Activated T-helper 1 cell treated with anti-CD3 and anti-CD28 coated beads, Interleukin-12 subunit alpha, Interleukin-12 subunit beta, Interleukin-2, Interleukin-4 antibody, amounts not matched to agents 30 ng/mL and 10 ng/mL and 1 ng/mL, durations not matched to agents 14 hours and 24 hours and 36 hours (primary cell): ENCODE results near the gene TECPR2. TPM values are rescaled to one million over a fixed set of nuclear protein-coding genes. Genes with fewer than 3 reads are reported as not detected.

Experiments
- DNase-seq: peaks from one replicate; pipeline ENCODE4 v3.0.0; 2021; ENCODE audit warnings: low spot score
- H3K27ac Mint-ChIP-seq: one replicate; pipeline ENCODE4 v1.8.0; 2021; ENCODE audit warnings: mild to moderate bottlenecking, mixed read lengths
- H3K27me3 Mint-ChIP-seq: one replicate; pipeline ENCODE4 v1.8.0; 2022; ENCODE audit warnings: mild to moderate bottlenecking, moderate library complexity, mixed read lengths; ENCODE audit not compliant: insufficient read depth
- H3K36me3 Mint-ChIP-seq: one replicate; pipeline ENCODE4 v1.8.0; 2021; ENCODE audit warnings: low read depth, mixed read lengths
- H3K4me1 Mint-ChIP-seq: one replicate; pipeline ENCODE4 v1.8.0; 2021; ENCODE audit warnings: low read depth, mixed read lengths
- H3K4me3 Mint-ChIP-seq: one replicate; pipeline ENCODE4 v1.8.0; 2021; ENCODE audit warnings: mild to moderate bottlenecking, moderate library complexity, mixed read lengths
- H3K9me3 Mint-ChIP-seq: one replicate; pipeline ENCODE4 v1.8.0; 2021; ENCODE audit warnings: mixed read lengths
- intact Hi-C: fragments of 100-400 bp; cut with micrococcal nuclease; formaldehyde crosslinking; loops from one replicate; pipeline ENCODE4 v1.15.1; 2024
- total RNA-seq: library from RNA; stranded (reverse); gene quantifications from 2 replicates; pipeline ENCODE4 v1.2.3, GENCODE V29; 2022

The TECPR2 gene
- total RNA-seq, 1 donor from 2014 or later = 10.1 TPM

DNA sequence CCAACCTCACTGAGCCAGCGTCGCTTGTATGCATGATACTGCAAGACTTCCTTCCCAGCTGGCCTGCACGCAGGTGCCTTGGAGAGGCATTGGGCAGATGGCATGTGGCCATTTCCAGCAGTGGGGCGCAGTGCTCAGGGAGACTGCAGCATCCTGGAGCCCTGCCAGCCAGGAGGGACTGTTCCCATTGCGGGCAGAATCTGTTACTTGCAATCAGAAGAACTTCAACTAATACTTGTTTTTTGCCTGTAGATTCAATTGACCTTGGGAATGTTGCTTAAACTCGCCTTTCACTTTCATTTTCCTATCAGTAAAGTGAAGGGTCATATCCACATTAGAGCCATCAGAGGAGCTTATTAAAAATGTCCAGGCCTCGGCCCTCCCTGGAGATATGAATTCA lies 117.0 kb downstream of the TECPR2 start:
- Mint-ChIP-seq H3K36me3 (peaks cover 4% of the 10 kb centered on the region), H3K27ac (no peak overlapping the region), H3K4me1 (no peaks in the 10 kb centered on the region), H3K27me3 (no peaks in the 10 kb centered on the region), H3K9me3 (no peaks in the 10 kb centered on the region), H3K4me3 (no peak overlapping the region)
- intact Hi-C loops = no loop called here
- DNase-seq = no peak

DNA sequence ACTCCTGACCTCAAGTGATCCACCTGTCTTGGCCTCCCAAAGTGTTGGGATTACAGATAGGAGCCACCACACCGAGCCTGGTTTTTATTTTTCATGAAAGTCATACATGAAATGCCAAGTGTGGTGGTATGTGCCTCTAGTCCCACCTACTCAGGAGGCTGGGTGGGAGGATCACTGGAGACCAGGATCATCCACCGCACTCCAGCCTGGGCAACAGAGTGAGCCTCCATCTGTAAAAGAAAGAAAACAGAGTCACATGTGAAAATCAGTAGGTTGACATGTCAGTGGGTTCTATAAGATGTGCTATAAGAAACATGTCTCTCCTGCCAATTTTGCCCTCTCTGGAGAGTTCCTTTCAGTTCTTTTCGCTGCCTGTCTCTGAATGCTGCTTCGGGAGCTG lies 118.6 kb downstream of the TECPR2 start:
- peaks cover 4% of the 10 kb centered on the region for H3K36me3 Mint-ChIP-seq
- H3K4me3 Mint-ChIP-seq = no peak overlapping the region
- DNase-seq = no peak

DNA sequence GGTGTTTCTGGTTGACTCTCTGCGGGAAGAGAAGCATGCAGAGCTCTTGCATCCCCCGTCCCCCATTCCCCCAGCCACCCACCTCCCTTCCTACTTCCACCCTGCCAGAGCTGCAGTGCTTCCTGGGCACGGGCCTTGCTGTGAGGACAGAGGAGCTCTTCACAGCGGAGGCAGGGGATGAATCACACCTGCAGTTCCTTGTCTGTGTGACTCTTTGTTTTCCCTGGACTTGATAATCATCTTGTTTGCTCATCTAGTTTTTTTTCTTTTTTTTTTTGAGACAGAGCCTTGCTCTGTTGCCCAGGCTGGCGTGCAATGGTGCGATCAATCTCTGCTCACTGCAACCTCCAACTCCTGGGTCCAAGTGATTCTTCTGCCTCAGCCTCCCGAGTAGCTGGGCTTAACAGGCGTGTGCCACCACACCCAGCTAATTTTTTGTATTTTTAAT lies 119.1 kb downstream of the TECPR2 start:
- no peaks in the 10 kb centered on the region for H3K27me3 Mint-ChIP-seq
- no peaks in the 10 kb centered on the region for H3K4me1 Mint-ChIP-seq
- peaks cover 4% of the 10 kb centered on the region for H3K36me3 Mint-ChIP-seq
- H3K9me3 Mint-ChIP-seq = no peaks in the 10 kb centered on the region
- intact Hi-C loops = no loop called here
- DNase-seq = no peak
- H3K27ac Mint-ChIP-seq = no peak overlapping the region
- no peak overlapping the region for H3K4me3 Mint-ChIP-seq

More for the DNA sequence above, 118.6 kb downstream of the TECPR2 start:
- H3K9me3 Mint-ChIP-seq = no peaks in the 10 kb centered on the region
- intact Hi-C loops = no loop called here
- no peaks in the 10 kb centered on the region for H3K4me1 Mint-ChIP-seq
- H3K27me3 Mint-ChIP-seq = no peaks in the 10 kb centered on the region
- H3K27ac Mint-ChIP-seq = no peak overlapping the region

DNA sequence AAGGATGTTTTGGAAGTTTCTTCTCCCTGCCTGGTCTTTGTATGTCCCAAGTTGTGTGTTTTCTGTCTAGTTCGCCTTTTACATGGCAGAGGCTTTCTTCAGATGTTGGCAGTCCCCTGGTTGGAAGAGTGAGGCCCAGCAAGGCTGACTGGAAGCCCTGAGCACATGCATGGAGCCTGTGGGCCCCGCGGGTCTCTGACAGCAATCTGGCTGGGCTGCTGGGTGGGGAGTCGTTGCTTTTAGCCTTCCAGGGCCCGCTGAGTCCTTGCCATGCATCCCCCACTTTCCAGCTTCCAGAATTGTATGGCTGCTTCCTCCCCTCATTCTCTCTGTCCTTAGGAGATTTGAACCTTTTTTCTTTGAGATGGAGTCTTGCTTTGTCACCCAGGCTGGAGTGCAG lies 121.6 kb downstream of the TECPR2 start:
- peaks cover 4% of the 10 kb centered on the region for H3K36me3 Mint-ChIP-seq
- no peaks in the 10 kb centered on the region for H3K27me3 Mint-ChIP-seq
- H3K27ac Mint-ChIP-seq = no peak overlapping the region
- no peak overlapping the region for H3K4me3 Mint-ChIP-seq
- intact Hi-C loops = no loop called here
- no peaks in the 10 kb centered on the region for H3K9me3 Mint-ChIP-seq
- H3K4me1 Mint-ChIP-seq = no peaks in the 10 kb centered on the region
- no peak for DNase-seq

DNA sequence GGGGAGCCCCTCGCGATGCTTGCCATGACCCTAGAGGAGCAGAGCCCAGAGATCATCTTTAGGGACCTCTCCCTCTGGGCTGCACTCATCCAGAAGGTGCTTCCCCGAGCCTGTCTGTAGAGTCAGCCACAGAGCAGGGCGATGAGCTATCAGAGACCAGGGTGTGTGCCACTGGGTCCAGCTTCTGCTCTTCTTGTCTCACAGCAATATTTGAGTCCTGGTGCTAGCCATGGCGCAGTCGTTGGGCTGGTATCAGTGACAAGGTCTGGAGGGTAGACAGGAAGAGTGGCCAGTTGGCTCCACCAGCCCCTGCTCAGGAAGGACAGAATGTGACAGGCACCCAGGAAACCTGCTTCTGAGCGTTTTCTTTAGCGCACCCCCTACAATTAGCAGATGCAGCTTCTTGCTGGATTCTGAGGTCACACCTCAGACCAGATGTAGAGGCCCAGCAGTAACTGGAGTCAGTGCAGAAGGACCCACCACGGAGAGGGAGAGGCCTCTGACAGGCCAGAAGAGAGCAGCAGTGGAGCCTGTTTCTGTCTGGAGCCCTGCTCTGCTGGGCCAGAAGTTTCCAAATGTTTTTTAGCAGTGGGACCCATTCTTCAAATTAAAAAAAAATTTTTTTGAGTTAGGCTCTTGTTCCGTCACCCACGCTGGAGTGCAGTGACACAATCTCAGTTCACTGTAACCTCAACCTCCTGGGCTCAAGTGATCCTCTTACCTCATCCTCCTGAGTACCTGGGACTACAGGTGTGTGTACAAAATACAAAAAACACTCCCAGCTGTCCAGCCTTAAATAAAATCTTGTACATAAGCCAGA lies 123.2 kb downstream of the TECPR2 start:
- peaks cover 3% of the 10 kb centered on the region for H3K36me3 Mint-ChIP-seq
- H3K4me1 Mint-ChIP-seq = no peaks in the 10 kb centered on the region
- no peaks in the 10 kb centered on the region for H3K27me3 Mint-ChIP-seq
- H3K9me3 Mint-ChIP-seq = no peaks in the 10 kb centered on the region
- intact Hi-C loops = no loop called here
- H3K27ac Mint-ChIP-seq = no peak overlapping the region
- H3K4me3 Mint-ChIP-seq = no peak overlapping the region
- DNase-seq = no peak

DNA sequence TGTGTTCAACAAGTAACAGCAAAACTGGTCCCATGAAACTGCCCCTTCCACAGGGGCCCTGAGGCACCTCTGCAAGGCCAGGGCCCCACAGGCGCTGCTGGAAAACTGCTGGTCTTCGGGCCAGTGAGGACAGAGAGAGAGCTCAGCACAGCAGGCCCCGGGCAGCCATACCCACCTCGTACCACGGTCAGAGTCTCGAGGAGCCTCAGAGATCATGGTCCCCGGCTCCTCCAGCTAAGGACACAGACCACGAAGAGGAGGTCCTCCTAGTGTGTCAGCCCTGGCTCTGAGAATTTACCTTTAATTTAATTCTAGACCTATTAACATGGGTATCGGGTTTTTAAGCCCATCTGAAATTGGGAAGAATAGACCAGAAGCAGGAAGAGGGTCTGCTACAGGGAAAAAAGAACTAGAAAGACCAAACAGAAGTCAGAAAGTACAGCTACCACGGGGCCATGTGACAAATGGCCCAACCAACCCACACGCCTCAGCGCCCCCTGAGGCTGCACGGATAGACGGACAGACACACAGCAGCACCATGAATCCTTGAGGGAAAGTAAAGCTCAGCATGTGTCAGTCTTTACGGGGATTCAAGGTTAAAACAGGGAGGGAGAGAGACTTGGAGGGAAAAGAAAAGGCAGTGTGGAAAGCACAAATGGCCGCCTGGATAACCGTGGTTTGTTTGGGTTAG lies 123.9 kb downstream of the TECPR2 start:
- H3K27ac Mint-ChIP-seq = no peak overlapping the region
- no peaks in the 10 kb centered on the region for H3K9me3 Mint-ChIP-seq
- intact Hi-C loops = no loop called here
- peaks cover 3% of the 10 kb centered on the region for H3K36me3 Mint-ChIP-seq
- no peak overlapping the region for H3K4me3 Mint-ChIP-seq
- H3K4me1 Mint-ChIP-seq = no peaks in the 10 kb centered on the region
- DNase-seq = no peak
- no peaks in the 10 kb centered on the region for H3K27me3 Mint-ChIP-seq

DNA sequence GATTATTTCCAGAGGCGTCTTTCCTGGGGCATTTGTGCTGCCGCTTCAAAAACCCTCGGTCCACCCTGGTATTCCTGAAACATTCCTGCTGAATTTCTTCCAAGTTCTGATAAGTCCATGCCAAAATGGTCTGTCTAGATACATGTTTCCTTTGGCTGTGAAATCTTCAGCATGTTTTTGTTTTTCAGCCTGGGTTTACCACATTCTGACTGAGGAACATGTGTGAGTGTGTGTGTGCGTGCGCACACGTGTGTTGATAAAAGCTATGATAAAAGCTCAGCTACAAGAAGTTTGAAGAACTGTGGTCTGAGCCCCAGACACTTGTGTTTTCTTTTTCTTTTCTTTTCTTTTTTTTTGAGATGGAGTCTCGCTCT lies 124.5 kb downstream of the TECPR2 start:
- H3K27me3 Mint-ChIP-seq = no peaks in the 10 kb centered on the region
- peaks cover 3% of the 10 kb centered on the region for H3K36me3 Mint-ChIP-seq
- DNase-seq = no peak
- H3K9me3 Mint-ChIP-seq = no peaks in the 10 kb centered on the region
- H3K4me1 Mint-ChIP-seq = no peaks in the 10 kb centered on the region
- intact Hi-C loops = no loop called here
- H3K4me3 Mint-ChIP-seq = no peak overlapping the region
- H3K27ac Mint-ChIP-seq = no peak overlapping the region

DNA sequence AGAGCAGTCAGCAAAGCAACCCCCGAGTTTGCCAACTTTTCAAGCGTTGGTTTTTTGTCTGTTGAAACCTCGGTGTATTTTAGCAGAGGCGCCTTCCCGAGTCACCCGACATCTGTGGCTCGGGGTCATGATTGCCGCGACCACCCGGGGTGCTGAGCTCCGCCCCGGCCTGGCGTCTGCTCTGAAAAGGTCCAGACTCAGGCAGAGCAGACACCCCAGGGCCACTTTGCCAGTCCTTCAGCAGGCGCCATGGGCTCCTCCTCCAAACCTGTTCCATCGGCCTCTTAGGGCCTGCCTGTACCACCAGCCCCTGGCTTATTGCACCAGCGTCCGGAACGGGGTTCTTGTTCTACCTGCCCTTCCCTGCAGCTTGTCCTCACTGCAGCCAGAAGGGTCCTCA lies 127.7 kb downstream of the TECPR2 start:
- Mint-ChIP-seq H3K4me1 (no peaks in the 10 kb centered on the region), H3K27ac (no peak overlapping the region), H3K27me3 (no peaks in the 10 kb centered on the region), H3K36me3 (no peaks in the 10 kb centered on the region), H3K9me3 (no peaks in the 10 kb centered on the region), H3K4me3 (no peak overlapping the region)
- intact Hi-C loops = no loop called here
- no peak for DNase-seq

DNA sequence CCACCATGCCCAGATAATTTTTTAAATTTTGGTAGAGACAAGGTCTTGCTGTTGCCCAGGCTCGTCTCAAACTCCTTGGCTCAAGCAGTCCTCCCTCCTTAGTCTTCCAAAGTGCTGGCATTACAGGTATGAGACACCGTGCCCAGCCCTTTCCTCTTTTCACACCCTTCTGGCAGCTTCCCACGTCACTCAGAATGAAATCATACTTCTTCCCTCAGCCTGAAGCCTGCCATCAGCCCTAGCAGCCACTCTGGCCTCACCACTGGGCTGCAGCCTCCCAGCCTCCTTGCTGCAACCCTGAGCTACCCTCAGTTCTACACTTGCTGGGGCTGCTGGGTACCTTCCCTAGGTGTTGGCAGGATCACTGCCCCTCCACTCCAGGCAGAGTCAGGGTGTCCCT lies 128.6 kb downstream of the TECPR2 start:
- no peaks in the 10 kb centered on the region for H3K36me3 Mint-ChIP-seq
- no peaks in the 10 kb centered on the region for H3K9me3 Mint-ChIP-seq
- intact Hi-C loops = no loop called here
- H3K4me1 Mint-ChIP-seq = no peaks in the 10 kb centered on the region
- H3K27ac Mint-ChIP-seq = no peak overlapping the region
- DNase-seq = no peak
- H3K4me3 Mint-ChIP-seq = no peak overlapping the region
- no peaks in the 10 kb centered on the region for H3K27me3 Mint-ChIP-seq

DNA sequence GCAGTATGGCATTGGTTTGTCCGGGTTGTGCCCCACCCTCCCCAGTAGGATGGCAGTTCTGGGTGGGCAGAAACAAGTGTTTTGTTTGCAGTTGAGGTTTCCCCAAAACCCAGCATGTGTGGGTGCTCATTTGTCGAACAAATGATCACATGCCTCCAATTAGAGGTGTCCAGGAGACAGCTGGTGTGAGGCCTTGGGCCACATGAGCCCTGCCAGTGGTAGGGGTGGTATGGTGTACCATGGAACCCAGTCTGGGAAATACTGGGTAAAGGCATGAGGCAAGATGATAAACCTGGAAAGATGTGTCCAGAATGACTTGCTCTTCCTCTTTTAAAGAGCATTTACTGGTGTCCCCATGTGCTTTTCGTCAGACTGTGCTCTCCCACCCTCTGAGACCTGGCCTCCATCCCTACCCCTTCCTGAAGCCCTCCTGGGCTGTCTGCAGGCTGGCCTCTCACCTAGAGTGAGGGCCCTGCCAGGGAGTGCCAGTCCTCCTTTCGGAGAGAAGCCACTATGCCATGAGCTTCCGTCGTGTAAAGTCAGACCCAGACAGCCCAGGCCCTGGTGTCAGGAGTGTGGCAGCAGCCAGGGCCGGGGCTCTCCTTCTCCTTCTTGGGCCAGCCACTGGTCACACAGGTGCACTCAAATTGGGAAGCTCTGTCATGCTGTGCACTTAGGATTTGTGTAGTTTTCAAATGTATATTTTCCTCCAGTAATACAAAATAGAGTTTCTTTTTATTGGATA lies 129.2 kb downstream of the TECPR2 start:
- Mint-ChIP-seq H3K4me3 (no peak overlapping the region), H3K27ac (no peak overlapping the region), H3K4me1 (no peaks in the 10 kb centered on the region), H3K9me3 (no peaks in the 10 kb centered on the region), H3K27me3 (no peaks in the 10 kb centered on the region), H3K36me3 (no peaks in the 10 kb centered on the region)
- no peak for DNase-seq
- intact Hi-C loops = no loop called here

DNA sequence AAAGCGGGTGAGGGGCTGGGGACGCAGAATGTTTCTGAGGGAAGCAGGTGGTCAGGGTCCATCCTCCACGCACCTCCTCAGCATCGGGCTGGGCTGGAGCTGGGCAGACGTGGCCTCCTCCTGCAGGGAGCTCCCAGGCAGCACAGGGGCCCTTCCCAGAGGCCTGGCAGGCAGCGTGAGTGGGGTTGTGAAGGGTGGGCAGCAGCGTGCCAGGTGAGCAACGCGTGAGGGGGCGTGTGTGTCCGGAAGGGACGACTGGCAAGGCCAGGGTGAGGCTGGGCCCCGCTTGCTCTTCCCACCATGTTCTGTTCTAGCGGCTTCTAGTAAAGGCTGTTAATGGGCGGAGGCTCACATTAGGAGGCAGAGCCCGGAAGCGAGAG lies 129.8 kb downstream of the TECPR2 start:
- Mint-ChIP-seq H3K4me3 (no peak overlapping the region), H3K27me3 (no peaks in the 10 kb centered on the region), H3K36me3 (no peaks in the 10 kb centered on the region), H3K9me3 (no peaks in the 10 kb centered on the region), H3K27ac (no peak overlapping the region), H3K4me1 (no peaks in the 10 kb centered on the region)
- no peak for DNase-seq
- intact Hi-C loops = no loop called here

DNA sequence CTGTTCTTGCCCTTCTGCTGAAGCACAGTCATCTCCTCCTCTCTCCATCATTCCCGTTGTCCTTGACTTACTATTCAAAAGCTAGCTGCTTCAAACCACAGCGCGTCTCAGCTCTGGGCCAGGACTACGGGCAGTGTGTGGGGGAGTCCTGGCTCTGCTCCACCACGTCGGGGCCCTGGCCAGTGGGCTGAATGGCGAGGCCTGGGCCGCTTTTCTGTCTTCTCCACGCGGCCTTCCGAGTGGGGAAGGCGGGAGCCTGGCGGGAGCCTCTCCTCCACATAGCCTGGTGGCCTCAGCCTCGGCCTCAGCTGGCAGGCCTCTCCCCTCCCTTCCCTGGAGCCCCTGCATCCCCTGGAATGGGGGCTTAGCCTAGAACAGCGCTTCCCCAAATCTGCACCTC lies 130.4 kb downstream of the TECPR2 start:
- Mint-ChIP-seq H3K27me3 (no peaks in the 10 kb centered on the region), H3K36me3 (no peaks in the 10 kb centered on the region), H3K27ac (no peak overlapping the region), H3K4me3 (no peak overlapping the region), H3K9me3 (no peaks in the 10 kb centered on the region), H3K4me1 (no peaks in the 10 kb centered on the region)
- intact Hi-C loops = no loop called here
- no peak for DNase-seq

DNA sequence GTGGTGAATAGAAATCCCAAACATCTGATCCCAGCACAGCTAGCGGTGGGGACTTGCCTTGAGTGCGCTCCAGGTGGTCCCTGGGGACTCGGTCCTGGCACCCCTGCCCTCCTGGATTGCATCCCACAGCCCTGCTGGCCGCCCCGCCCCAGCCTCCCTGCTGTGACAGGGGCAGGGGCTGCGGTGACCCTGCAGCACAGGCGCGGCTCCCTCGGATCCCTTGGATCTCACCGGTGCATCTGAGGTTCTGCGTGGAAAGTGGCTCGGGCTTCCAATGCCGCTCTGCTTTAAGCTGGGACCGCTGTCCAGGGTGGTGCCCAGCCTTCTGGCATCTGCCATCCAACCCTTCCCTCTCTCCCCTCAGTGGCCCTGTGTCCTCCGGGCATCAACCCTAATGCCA lies 130.8 kb downstream of the TECPR2 start:
- no peak for DNase-seq
- H3K9me3 Mint-ChIP-seq = no peaks in the 10 kb centered on the region
- H3K36me3 Mint-ChIP-seq = no peaks in the 10 kb centered on the region
- intact Hi-C loops = no loop called here
- H3K27me3 Mint-ChIP-seq = no peaks in the 10 kb centered on the region
- H3K4me3 Mint-ChIP-seq = no peak overlapping the region
- H3K27ac Mint-ChIP-seq = no peak overlapping the region
- no peaks in the 10 kb centered on the region for H3K4me1 Mint-ChIP-seq
